ENCODE measurements around the gene MAPK8IP3. TPM values are rescaled to one million over a fixed set of nuclear protein-coding genes. Genes with fewer than 3 reads are reported as not detected.

The MAPK8IP3 gene
- total and polyA plus RNA-seq, 9 of the 15 experiments (the other 6 are each of a cell fraction or from before 2014, with no cell fraction given) = 0.17 to 58.7 (median 16.7) TPM

DNA sequence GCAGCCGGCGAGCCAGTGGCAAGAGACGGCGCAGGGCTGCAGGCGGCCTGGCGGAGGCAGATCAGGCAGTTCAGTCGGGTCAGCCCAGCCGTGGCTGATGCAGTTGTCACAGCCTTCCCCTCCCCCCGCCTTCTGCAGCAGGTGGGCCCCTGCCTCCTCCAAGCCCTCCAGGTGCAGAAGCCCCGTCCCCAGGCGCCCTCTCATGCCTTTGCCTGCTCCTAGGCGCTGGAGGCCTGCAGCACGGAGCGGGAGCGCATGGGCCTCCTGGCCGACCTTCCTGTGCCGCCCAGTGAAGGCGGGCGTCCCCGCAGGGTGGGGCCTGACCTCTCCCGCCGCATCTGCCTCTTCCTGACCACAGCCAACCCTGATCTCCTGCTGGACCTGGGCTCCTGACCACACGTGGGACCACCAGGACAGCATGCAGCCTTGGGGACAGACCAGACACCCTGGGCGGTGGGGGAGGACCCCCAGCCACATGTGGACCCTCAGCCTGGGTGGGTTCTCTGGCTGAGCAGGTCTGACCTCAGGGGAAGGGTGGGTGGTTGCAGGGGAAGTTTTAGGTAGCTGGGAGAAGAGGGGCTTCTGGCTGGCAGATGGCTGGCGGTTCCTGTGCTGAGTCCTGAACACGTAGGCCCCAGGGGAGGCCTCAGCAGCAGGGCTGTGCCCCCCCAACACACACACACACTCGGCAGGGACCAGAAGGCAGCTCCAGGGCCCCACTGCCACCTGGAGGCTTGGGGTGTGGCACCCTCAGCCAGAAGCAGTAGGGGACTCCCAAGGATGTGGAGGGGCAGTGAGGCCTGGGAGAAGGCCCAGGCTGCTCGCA, 70.1 kb downstream of the MAPK8IP3 start:
- ChIA-PET POLR2A (interaction anchor here (0.5 to 0.8 kb wide), 3 partner anchors 10 to 95 kb away, joined by 3 to 5 read pairs (median 3); no protein-coding TSS in a partner anchor), CTCF (ENCODE audit: low intra/inter-chr PET ratio) (no interaction called here)
- no TSS peak for BruUV-seq (replicated peaks)
- TF ChIP-seq PTRF (tag; IDR thresholded peaks at IDR 0.05) (no peak), POLR2G (IDR thresholded peaks at IDR 0.05; ENCODE audit: low read depth, low read length) (peak; percentile 66), CBX3 (IDR thresholded peaks at IDR 0.05; ENCODE audit: borderline replicate concordance in 1 of 2, low read length in 2 of 2) (no peak), ZNF408 (CRISPR knock-in tag; IDR thresholded peaks at IDR 0.05; ENCODE audit: low read depth) (no peak), FOXA1 (IDR thresholded peaks at IDR 0.05; ENCODE audit: borderline replicate concordance) (no peak), L3MBTL2 (IDR thresholded peaks at IDR 0.05) (no peak), RBFOX2 (IDR thresholded peaks at IDR 0.05; ENCODE audit: low read depth, low read length) (peak; percentile 38), ZNF217 (CRISPR knock-in tag; IDR thresholded peaks at IDR 0.05) (no peak), ZNF197 (CRISPR knock-in tag; IDR thresholded peaks at IDR 0.05; ENCODE audit: low read depth) (no peak), ZNF764 (CRISPR knock-in tag; IDR thresholded peaks at IDR 0.05; ENCODE audit: low read depth) (no peak), POLR2B (IDR thresholded peaks at IDR 0.05; ENCODE audit: low read depth, partially characterized antibody) (peak; percentile 22), PML (IDR thresholded peaks at IDR 0.05; ENCODE audit: low read length) (no peak), ARNT (IDR thresholded peaks at IDR 0.05) (no peak), PURB (CRISPR knock-in tag; IDR thresholded peaks at IDR 0.05; ENCODE audit: low read depth) (no peak), ZFX (CRISPR knock-in tag; IDR thresholded peaks at IDR 0.05) (no peak), FOXJ2 (tag; IDR thresholded peaks at IDR 0.05) (no peak), CAMTA2 (CRISPR knock-in tag; conservative IDR thresholded peaks at IDR 0.05) (no peak), SIX5 (IDR thresholded peaks at IDR 0.05; ENCODE audit: borderline replicate concordance in 1 of 2, insufficient read depth in 1 of 2, low read depth in 1 of 2, low read length in 2 of 2) (no peak)
- TF ChIP-seq, protein P1, sequence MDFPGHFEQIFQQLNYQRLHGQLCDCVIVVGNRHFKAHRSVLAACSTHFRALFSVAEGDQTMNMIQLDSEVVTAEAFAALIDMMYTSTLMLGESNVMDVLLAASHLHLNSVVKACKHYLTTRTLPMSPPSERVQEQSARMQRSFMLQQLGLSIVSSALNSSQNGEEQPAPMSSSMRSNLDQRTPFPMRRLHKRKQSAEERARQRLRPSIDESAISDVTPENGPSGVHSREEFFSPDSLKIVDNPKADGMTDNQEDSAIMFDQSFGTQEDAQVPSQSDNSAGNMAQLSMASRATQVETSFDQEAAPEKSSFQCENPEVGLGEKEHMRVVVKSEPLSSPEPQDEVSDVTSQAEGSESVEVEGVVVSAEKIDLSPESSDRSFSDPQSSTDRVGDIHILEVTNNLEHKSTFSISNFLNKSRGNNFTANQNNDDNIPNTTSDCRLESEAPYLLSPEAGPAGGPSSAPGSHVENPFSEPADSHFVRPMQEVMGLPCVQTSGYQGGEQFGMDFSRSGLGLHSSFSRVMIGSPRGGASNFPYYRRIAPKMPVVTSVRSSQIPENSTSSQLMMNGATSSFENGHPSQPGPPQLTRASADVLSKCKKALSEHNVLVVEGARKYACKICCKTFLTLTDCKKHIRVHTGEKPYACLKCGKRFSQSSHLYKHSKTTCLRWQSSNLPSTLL (IDR thresholded peaks at IDR 0.05) = no peak
- TF ChIP-seq, protein P2, sequence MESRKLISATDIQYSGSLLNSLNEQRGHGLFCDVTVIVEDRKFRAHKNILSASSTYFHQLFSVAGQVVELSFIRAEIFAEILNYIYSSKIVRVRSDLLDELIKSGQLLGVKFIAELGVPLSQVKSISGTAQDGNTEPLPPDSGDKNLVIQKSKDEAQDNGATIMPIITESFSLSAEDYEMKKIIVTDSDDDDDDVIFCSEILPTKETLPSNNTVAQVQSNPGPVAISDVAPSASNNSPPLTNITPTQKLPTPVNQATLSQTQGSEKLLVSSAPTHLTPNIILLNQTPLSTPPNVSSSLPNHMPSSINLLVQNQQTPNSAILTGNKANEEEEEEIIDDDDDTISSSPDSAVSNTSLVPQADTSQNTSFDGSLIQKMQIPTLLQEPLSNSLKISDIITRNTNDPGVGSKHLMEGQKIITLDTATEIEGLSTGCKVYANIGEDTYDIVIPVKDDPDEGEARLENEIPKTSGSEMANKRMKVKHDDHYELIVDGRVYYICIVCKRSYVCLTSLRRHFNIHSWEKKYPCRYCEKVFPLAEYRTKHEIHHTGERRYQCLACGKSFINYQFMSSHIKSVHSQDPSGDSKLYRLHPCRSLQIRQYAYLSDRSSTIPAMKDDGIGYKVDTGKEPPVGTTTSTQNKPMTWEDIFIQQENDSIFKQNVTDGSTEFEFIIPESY (CRISPR knock-in tag; IDR thresholded peaks at IDR 0.05) = peak; percentile 84

More for the DNA sequence above, 70.1 kb downstream of the MAPK8IP3 start:
- peaks cover 2% of the 10 kb centered on the region for H3K9me1 ChIP-seq (ENCODE audit: control insufficient read depth, insufficient read depth, low read length)
- in situ Hi-C loops (cut with MboI) (no loop called here), intact Hi-C loops (cut with micrococcal nuclease) (no loop called here)
- H2AFZ ChIP-seq (ENCODE audit: low read depth, low read length) = no peak overlapping the region
- H3K9me3 ChIP-seq (replicated peaks; ENCODE audit: control insufficient read depth, insufficient read depth, low read depth, low read length) = no peaks in the 10 kb centered on the region
- H3K4me3 ChIP-seq = no peak overlapping the region
- no peak overlapping the region for H3K4me2 ChIP-seq (ENCODE audit: insufficient read depth, low read length)
- no peaks in the 10 kb centered on the region for H3K27me3 ChIP-seq (ENCODE audit: control insufficient read depth in 2 of 2, insufficient read depth in 2 of 2, low read length in 2 of 2)
- peak overlapping the region in 1 of 2 experiments; percentile 93; a peak in 1 of 4 replicates for H3K9ac ChIP-seq (ENCODE audit: insufficient read depth in 1 of 2, low read depth in 2 of 2, low read length in 2 of 2)
- WGBS (ENCODE audit: insufficient coverage, low coverage, missing lambda C conversion rate) = 83% methylated on average over 23 of the region's 28 CpGs
- peaks cover 39% of the 10 kb centered on the region for H3K79me2 ChIP-seq (ENCODE audit: control insufficient read depth, insufficient read depth, low read length)
- DNase-seq (ENCODE audit: extremely low read depth in 1 of 4, low spot score in 3 of 4) (no peak), FAIRE-seq (no peak), ATAC-seq (no peak)
- no peak overlapping the region for H3K27ac ChIP-seq (ENCODE audit: extremely low read depth, low read depth, low read length)
- H4K20me1 ChIP-seq (replicated peaks; ENCODE audit: control insufficient read depth, insufficient read depth, low read length) = peaks cover 6% of the 10 kb centered on the region; the same call in 1 of the 2 replicates
- H3K36me3 ChIP-seq (ENCODE audit: control insufficient read depth, insufficient read depth, low read length) = peaks cover 58% of the 10 kb centered on the region; the same call in 2 of the 3 replicates
- peaks cover 13 to 93% of the 10 kb centered on the region in 2 experiments; a peak in 4 of 5 replicates for H3K4me1 ChIP-seq (replicated peaks in 1 of 2; ENCODE audit: control insufficient read depth in 2 of 2, insufficient read depth in 2 of 2, low read length in 2 of 2)
